Peyer's patch (tissue), 4 donors: ENCODE measurements around the gene CRIP3.

Experiments used
- CTCF ChIP-seq, 6 experiments: fragments of 450-650 bp in 4 of 6; fragments of 200-600 bp in 2 of 6; sonication (generic) in 1 of 6; IDR thresholded peaks; one replicate each; pipeline ENCODE4 v1.5.1; 2017 to 2019; ENCODE audit warnings: antibody characterized with exemption in 6 of 6, mild to moderate bottlenecking in 3 of 6, moderate library complexity in 1 of 6
- POLR2A ChIP-seq, 2 donors: fragments of 450-650 bp; IDR thresholded peaks; one replicate each; pipeline ENCODE4 v1.5.1; 2017; ENCODE audit warnings: antibody characterized with exemption in 2 of 2, mild to moderate bottlenecking in 2 of 2, moderate library complexity in 2 of 2

- TF ChIP-seq CTCF (IDR thresholded peaks at IDR 0.05): no peak
- TF ChIP-seq POLR2A (IDR thresholded peaks at IDR 0.05): no peak
These were observed 4.3 kb downstream of the CRIP3 start for GRCh38 chr6:43304361-43304760.
